Measurements from ENCODE around the gene EDDM3A. TPM values are rescaled to one million over a fixed set of nuclear protein-coding genes. Genes with fewer than 3 reads are reported as not detected.

Gene EDDM3A
- total RNA-seq, 1 donor from 2014 or later: not detected

DNA sequence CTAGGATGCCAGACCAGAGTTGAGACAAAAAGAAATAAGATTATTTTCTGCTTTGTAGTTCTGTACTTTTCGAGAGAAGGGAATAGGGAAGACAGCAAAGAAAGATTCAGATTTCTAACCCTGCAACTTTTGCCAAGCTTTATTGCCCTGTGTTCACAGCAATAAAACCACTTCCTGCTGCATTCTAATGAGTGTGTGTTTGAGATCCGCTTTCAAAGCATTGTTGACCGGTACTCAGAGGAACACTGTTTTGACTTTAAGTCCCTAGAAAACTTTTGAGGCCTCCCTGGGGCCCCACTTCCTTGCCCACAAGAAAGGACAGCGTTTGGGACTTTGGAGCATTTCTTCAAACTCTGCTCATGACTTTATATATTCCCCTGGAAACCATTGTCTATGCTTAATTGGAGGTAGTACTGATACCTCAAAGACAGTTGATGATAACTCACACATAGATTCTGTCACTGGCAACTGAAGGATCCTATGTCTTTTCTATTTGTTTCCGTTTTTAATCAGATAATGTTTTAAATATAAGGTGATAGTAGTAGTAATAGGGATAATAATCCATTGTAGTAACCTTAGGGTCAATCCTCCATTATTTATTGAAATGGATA lies 36.7 kb downstream of the EDDM3A start:
- intact Hi-C loops (cut with micrococcal nuclease): loop anchor here (5.0 kb wide), 1 partner anchor 100 kb away; the partner anchor contains the start of gene RNASE4

DNA sequence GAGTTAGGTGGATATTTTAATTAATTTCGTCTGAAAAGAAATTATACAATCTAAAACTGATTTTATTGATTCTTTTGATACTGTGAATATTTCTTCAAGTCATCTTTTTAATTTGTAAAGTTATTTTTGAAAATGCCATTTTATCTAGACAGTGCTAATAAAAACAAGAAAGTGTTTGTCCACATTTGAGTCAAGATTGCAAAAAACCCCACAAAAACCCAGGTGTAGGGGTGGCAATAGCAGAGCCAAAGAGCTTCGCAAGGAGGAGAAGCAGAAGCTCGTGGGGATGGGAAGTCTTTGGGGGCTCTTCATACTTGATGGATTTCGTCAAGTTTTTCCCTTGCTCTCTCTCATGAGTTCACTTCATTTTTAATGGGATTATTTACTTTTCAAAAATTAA lies 41.3 kb downstream of the EDDM3A start:
- intact Hi-C loops (cut with micrococcal nuclease): no loop called here

DNA sequence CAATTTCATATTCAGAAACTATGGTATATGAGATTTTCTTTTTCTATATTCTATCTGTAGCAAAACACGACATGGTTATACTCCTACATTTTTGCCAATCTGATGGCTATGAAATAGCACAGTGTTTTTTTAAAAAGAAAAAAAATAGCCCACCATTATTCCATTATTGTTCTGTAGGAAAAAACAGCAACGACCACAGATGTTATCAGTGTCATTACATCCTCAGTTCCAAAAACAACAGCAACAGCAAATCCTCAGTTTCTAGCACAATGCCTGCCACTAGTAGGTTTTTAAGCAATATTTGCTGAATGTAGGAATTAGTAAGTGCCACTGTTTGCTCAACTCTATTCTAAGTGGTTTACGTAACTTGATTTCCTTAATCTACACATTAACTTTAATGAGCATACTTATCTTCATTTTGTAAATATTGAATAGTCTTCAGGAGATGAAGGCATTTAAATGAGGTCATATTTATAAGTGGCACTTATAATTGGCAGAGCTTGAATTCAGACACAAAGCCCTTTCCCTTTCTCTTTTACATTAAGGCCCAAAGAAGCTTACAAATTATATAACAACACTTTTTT lies 43.6 kb downstream of the EDDM3A start:
- intact Hi-C loops (cut with micrococcal nuclease): no loop called here

DNA sequence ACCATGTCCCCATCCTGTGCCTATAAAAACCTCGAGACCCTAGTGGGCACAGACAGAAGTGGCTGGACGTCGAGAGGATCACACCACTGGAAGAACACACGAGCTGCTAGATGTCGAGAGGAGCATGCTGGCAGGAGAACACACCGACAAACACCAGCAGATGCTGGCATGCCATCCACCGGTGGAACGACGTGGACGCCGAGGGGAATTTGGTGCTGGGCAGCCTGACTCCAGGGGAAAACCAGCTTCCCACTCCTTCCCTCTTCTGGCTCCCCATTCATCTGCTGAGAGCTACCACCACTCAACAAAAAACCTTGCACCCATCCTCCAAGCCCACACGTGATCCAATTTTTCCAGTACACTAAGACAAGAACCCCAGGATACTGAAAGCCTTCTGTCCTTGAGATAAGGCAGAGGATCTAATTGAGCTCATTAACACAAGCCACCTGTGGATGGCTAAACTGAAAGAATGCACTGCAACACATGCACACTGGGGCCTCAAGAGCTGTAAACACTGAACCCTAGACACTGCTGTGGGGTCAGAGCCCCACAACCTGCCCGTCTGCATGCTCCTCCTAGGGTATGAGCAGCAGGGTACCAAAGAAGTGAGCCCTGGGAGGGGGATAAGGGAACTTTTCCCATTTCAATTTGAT lies 44.9 kb downstream of the EDDM3A start:
- intact Hi-C loops (cut with micrococcal nuclease): no loop called here

DNA sequence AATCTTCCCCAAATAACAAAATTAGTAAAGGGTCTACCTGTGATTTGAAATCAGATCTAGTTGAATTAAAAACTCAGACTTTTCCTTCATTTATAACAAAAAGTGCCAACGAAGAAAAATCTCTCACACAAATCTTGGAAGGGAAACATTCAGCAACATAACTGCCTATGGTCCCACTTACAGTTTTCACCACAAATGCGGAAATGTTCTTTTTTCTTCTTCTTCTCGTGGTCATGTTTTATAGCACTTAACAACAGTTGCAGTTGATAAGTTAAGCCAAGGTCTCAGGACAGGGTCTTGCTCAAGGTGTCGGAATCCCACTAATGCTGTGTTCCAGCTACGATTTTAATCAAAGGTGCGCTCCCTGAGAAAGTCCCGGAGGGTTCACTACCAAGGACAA lies 45.5 kb downstream of the EDDM3A start:
- intact Hi-C loops (cut with micrococcal nuclease): no loop called here

DNA sequence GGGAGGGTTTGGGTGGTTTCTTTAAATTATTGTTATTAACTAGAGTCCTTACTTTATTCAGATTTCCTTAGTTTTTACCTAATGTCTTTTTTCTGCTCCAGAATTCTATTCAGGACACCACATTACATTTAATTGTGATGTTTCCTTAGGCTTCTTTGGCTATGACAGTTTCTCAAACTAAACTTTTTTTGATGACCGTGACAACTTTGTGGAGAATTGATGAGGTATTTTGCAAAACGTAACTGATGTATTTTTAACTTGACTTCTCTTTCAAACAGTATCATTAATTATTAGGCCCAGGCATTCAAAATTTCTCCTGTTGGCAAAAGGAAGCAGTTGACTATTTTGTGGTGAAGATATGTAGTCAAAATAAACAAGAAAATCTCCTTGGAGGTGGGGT lies 45.9 kb downstream of the EDDM3A start:
- intact Hi-C loops (cut with micrococcal nuclease): no loop called here

DNA sequence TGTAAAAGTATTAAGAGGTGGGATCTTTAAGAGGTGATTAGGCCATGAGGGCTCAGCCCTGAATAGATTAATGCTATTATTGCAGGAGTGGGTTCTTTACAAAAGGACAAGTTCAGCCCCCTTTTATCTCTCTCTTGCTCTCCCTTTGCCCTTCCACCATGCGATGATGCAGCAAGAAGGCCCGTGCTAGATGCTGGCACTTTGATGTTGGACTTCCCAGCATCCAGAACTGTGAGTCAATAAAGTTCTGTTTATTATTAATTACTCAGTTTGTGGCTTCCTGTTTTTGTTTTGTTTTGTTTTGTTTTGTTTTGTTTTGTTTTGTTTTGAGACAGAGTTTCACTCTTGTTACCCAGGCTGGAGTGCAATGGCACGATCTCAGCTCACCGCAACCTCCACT lies 46.9 kb downstream of the EDDM3A start:
- intact Hi-C loops (cut with micrococcal nuclease): no loop called here

DNA sequence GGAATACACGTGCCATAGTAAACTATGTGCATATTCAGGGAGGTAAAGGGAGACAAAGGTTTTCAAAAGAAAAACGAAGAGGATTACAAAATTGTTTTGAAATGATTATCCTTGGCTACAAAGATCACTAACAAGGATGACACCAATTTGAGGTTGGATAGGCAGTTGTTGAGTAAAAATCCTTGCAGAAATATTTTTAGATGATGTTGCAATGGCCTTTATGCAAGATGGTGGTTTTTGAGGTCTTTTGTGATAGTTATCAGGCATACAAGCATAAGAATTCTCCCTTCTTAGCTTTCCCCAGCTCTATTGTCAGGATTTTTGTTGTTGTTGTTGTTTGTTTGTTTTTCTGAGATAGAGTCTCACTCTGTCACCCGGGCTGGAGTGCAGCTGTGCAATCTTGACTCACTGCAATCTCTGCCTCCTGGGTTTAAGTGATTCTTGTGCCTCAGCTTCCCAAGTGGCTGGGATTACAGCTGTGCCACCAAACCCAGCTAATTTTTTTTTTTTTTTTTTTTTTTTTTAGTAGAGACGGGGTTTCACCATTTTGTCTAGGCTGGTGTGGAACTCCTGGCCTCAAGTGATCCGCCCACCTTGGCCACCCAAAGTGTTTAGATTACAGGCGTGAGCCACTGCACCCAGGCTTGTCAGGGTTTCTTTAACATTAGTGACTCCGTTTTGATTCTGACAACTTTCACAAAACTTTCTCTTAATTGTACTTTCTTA lies 49.1 kb downstream of the EDDM3A start:
- intact Hi-C loops (cut with micrococcal nuclease): no loop called here

DNA sequence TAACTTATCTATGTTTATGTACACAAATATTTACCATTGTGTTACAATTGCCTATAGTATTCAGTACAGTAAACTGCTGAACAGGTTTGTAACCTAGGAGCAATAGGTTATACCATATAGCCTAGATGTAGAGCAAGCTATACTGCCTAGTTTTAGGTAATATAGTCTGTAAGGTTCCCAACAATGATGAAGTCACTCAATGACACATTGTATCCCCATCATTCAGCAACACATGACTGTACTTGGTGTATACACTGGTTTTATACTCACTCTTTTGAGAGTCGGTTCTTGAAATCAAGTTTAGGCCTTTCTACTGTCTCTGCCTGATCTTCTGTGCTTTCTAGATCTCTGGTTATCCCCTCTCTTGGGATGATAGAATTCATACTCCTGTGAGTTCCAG lies 51.5 kb downstream of the EDDM3A start:
- intact Hi-C loops (cut with micrococcal nuclease): no loop called here

Other genes with a start within 250 kb of the EDDM3A start
- 0.24 and 0.54 TPM in 2 replicates for gene RNASE10, start 240.3 kb upstream of the EDDM3A start, total RNA-seq
- not detected in 2 replicates for gene RNASE9, start 184.8 kb upstream of the EDDM3A start, total RNA-seq
- gene RNASE11, start 157.9 kb upstream of the EDDM3A start, total RNA-seq: not detected in 2 replicates
- not detected in 2 replicates for gene RNASE12, start 154.5 kb upstream of the EDDM3A start, total RNA-seq
- not detected in 2 replicates for gene OR6S1, start 104.2 kb upstream of the EDDM3A start, total RNA-seq
- gene RNASE4, start 61.3 kb upstream of the EDDM3A start, total RNA-seq: 1.0 and 1.3 TPM in 2 replicates
- 1.1 and 1.6 TPM in 2 replicates for gene ANG, start 57.1 kb upstream of the EDDM3A start, total RNA-seq
- gene EDDM3B, start 22.5 kb downstream of the EDDM3A start, total RNA-seq: not detected in 2 replicates
- 3.7 TPM in 2 replicates for gene RNASE6, start 35.4 kb downstream of the EDDM3A start, total RNA-seq
- gene RNASE1, start 57.0 kb downstream of the EDDM3A start, total RNA-seq: not detected in 2 replicates
- gene RNASE3, start 145.5 kb downstream of the EDDM3A start, total RNA-seq: not detected in 2 replicates
- gene RNASE2, start 209.6 kb downstream of the EDDM3A start, total RNA-seq: not detected in 2 replicates
- gene METTL17, start 244.1 kb downstream of the EDDM3A start, total RNA-seq: 90.7 and 96.3 TPM in 2 replicates